HG03060 (cell line): ENCODE results near the gene GADD45B.

Experiments
- ATAC-seq: cut with Tn5 transposase; IDR thresholded peaks from one replicate; pipeline ENCODE4 v1.9.1; 2021; ENCODE audit warnings: low read depth, moderate number of reproducible peaks; ENCODE audit not compliant: unreplicated experiment

Gene GADD45B

GRCh38 chr19:2475702-2476450, at the start of gene GADD45B:
Gene GADD45B, plus strand, starts transcription at chr19:2476127. Its CDS starts 232 bp downstream, at chr19:2476359.
- peak; percentile 57 for ATAC-seq

DNA sequence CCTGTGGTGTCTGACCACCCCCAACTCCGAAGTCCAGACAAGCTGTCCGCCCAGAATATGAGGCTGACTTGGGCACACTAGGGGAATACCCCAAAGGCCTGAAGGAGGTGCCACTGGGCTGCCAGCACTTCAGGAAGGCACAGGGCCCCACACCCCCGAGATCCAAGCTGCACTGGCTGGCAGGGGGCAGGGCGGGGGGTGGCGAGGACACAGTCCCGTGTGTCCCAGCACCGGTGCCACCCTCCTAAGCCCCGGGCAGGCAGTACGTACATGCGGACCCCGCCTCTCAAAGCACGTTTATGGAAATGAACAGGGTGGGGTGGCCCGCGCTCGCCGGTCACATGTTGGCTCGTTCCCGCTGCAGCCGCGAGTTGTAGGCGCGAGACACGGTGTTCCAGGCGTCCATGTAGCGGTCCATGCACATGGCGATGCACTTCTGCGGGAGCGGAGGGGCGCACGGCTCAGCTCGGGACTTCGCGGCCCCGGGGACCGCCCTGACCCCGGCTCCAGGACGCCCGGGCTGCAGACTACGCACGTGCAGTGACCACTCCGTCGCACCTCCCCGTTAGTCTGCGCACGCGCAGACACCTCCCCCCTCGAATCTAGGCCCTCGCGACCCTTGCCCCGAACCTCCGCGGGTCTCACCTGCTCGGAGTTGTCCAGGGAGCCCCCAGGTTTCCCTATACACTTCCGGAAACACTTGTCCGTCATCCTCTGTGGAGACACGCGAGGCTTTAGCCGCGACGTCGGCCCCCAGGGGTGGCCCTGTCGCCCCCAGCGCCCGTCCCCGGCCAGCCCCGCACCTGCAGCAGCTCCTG, 49.1 kb upstream of the GADD45B start:
- no peak for ATAC-seq

DNA sequence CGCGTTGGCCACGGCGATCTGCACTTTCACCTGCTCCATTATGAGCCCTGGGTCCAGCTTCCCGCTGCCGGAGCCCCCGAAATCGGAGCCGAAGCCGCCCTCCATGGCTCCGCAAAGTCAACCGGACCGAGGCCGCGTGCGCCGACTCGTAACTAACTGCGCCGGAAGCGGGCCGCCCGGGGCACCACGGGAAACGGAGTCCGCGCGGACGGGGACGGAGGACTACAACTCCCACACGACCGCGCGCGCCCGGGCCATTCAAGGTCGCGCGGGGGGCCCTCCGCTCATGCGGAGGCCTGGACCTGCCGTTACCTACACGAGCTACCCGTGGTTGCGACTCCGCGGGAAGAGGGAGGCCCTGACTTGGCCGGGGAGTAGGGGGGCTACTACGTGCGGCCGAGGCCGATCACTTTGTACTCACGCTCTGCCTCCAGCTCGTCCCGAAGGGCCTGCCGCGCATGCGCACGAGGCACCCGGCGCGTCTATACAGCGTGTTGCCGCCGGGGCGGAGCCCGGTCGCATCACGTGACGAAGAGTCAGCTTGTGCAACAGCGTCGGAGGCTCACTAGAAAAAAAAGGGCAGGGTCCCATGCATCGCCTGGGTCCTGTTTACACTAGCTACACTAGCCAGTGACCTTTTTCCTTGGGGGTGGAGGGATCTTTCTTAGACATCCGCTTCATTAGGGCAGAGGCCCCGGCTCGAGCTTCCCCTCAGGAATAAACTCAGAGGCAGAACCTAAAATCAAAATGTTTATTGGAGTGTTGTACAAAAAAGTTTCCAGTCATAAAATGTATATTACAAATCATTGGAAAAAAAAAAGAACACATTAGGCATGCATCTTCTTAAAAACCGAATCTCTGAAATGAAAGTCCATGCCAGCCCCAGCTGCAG, 48.3 kb upstream of the GADD45B start, which contains the start of gene TIMM13:
TIMM13 (minus strand) TSS at position 158 of the 892 bp plus-strand sequence; CDS start at position 105, 53 bp downstream.
- ATAC-seq, result peak; percentile 63

GRCh38 chr19:2428321-2428690, 47.6 kb upstream of the GADD45B start:
- ATAC-seq, result no peak

- no peak for ATAC-seq
These were observed 46.9 kb upstream of the GADD45B start for GRCh38 chr19:2428756-2429711.

DNA sequence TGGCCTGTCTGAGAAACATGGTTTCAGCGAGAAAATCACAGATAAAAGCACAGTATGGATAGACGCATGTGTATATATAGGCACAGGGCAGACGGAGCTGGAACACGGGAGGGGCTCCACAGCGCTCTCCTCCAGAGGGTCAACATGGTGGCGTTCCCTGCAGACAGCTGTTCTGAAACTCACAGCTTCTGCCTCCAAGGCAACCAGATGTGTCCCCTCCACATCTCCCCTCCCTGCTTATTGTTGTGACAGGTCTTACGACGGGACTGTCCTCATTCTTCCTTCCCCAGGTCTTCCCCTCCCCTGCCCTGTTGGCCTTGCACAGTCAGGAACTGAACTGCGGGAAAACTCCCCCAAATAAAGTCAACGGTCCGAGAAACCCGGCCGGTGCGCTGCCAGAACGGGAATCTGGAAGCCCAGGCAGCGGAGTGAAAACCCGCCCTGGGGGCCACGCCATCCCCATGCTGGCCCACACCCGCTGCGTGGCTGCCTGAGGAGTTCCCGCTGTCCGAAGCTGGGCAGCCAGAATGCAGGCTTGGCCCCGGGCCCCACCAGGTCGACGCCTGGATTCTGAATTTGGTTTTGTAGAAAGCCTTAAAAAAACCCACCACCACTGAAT, 45.9 kb upstream of the GADD45B start:
- ATAC-seq, result no peak

DNA sequence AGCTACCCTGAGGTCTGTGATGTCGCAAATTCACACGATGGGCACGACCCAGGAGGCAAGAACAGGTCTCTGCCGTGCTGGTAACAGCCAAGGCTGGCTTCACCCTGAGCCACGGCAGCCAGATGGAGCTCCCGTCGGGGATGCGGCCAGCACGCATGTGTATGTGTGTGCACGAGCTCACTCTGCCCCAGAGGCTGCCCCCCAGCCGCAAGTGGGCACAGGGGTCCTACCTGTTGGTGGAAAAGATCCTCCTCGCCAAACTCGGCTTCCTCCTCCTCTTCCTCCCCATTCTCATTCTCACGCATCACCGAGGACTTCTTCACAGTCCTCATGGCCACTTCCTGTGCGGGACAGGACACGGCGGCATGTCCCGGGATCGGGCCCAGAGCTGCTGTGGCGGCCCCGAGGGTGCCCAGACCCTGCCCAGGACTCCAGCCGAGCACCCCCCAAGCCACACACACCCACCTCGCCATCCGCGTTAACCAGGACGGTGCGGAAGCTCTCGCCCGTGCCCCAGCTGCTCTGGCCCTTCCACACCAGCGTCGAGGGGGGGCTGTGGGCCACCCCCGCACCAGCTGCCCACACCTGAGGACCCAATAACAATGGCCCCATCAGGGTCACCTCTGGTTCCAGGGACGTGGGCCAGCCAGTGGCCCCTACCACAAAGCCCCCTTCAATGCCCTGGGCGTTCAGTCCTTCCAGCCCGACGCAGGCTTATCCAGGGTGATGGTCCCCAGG, 44.4 kb upstream of the GADD45B start:
- ATAC-seq, result no peak

GRCh38 chr19:2432131-2432848, 43.6 kb upstream of the GADD45B start:
- ATAC-seq, result no peak

- no peak for ATAC-seq
These were observed 42.1 kb upstream of the GADD45B start for GRCh38 chr19:2433854-2434253.

- ATAC-seq, result no peak
These were observed 41.7 kb upstream of the GADD45B start for GRCh38 chr19:2434267-2434666.

GRCh38 chr19:2434721-2435265, 41.1 kb upstream of the GADD45B start:
- no peak for ATAC-seq

- ATAC-seq, result no peak
These were observed 39.5 kb upstream of the GADD45B start for GRCh38 chr19:2436384-2436783.

- ATAC-seq, result no peak
These were observed 39.0 kb upstream of the GADD45B start for GRCh38 chr19:2436926-2437325.

DNA sequence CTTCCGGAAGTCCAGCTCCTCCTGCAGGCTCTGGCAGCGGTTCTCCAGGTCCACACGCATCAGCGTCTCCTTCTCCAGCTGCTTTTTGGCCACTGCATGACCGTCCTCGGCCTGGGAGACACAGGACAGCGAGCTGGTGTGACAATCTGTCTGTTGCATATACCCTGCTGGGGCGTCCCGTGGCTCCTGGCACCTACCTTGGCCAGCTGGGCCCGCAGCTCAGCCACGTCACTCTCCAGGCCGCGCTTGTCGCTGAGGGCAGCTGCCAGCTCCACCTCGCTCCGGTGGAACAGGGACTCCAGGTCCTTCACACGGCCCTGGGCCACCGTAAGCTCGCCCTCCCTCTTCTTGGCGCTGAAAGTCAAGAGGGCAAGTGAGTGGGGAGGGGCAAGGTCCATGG, 37.7 kb upstream of the GADD45B start:
- ATAC-seq, result no peak

- no peak for ATAC-seq
These were observed 35.4 kb upstream of the GADD45B start for GRCh38 chr19:2440515-2440914.

DNA sequence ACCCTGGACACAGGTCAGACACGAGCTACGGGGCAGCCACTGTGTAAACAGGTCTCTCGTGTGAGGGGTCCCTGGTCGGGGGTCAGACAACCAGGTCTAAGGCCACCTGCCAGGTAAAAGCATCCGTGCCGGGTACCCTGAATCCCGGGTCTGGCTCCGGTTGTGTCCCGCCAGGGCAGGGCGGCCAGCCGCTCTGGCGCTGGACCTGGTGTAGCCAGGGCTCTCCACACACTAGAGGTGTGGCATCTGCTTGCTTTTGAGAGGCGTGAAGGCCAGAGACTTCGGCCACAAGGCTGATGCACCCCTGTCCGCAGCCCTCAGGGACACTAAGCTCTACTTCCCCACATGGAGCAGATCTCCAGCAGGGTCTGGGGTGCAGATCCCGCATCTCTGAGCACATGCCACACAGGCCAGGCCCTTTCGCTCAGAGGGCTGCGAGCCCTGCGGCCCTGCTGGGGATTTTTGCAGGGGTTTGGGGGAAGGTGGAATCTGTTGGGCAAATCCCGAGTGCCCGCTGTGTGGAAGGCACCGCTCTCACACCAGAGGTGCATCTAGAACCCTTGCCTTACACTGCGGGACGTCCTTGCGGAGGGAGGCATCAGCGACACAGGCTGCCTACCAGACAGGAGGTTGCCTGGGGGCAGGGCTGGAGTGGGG, 34.7 kb upstream of the GADD45B start:
- no peak for ATAC-seq
